Hepatocyte (in vitro differentiated cells): ENCODE measurements around the gene GPR55. TPM values are rescaled to one million over a fixed set of nuclear protein-coding genes. Genes with fewer than 3 reads are reported as not detected.
A peak's percentile ranks its signal among the peaks of the same experiment; 100 is the strongest.

Experiments used
- DNase-seq: peaks from one replicate; pipeline ENCODE4 v3.0.0-alpha.2; 2016; ENCODE audit warnings: low spot score
- H2AFZ ChIP-seq: fragments of 200-600 bp; sonication (generic); 2 replicates; pipeline ENCODE4 v1.6.0; 2016; ENCODE audit warnings: antibody characterized with exemption, mild to moderate bottlenecking
- H3K27ac ChIP-seq: fragments of 200-600 bp; sonication (generic); 2 replicates; pipeline ENCODE4 v1.5.1; 2016; ENCODE audit warnings: mild to moderate bottlenecking
- H3K27me3 ChIP-seq: fragments of 200-600 bp; sonication (generic); 2 replicates; pipeline ENCODE4 v1.6.1; 2016
- H3K36me3 ChIP-seq: fragments of 200-600 bp; sonication (generic); replicated peaks from 2 replicates; pipeline ENCODE4 v1.5.1; 2016; ENCODE audit warnings: low read depth; ENCODE audit not compliant: insufficient read depth
- H3K4me1 ChIP-seq: fragments of 200-600 bp; sonication (generic); 2 replicates; pipeline ENCODE4 v1.5.1; 2016; ENCODE audit warnings: mild to moderate bottlenecking, moderate library complexity; ENCODE audit not compliant: insufficient read depth
- H3K4me2 ChIP-seq: fragments of 200-600 bp; sonication (generic); 2 replicates; pipeline ENCODE4 v1.6.0; 2016
- H3K4me3 ChIP-seq: fragments of 200-600 bp; sonication (generic); 2 replicates; pipeline ENCODE4 v1.5.1; 2016; ENCODE audit warnings: mild to moderate bottlenecking
- H3K79me2 ChIP-seq: fragments of 200-600 bp; sonication (generic); 2 replicates; pipeline ENCODE4 v1.6.0; 2017; ENCODE audit warnings: mild to moderate bottlenecking
- H3K9me2 ChIP-seq: fragments of 200-600 bp; sonication (generic); replicated peaks from 2 replicates; pipeline ENCODE4 v1.6.0; 2017; ENCODE audit warnings: mild to moderate bottlenecking; ENCODE audit not compliant: insufficient read depth
- H3K9me3 ChIP-seq: fragments of 200-600 bp; sonication (generic); 2 replicates; pipeline ENCODE4 v1.5.1; 2016; ENCODE audit warnings: low read depth, mild to moderate bottlenecking
- H4K20me1 ChIP-seq: fragments of 200-600 bp; sonication (generic); 2 replicates; pipeline ENCODE4 v1.6.0; 2016; ENCODE audit warnings: mild to moderate bottlenecking; ENCODE audit not compliant: insufficient read depth, poor library complexity, severe bottlenecking
- EZH2 ChIP-seq: fragments of 200-600 bp; sonication (generic); IDR thresholded peaks from 2 replicates; pipeline ENCODE4 v1.6.1; 2016; ENCODE audit warnings: antibody characterized with exemption, mild to moderate bottlenecking, borderline replicate concordance
- EZH2phosphoT487 ChIP-seq: fragments of 200-600 bp; sonication (generic); IDR thresholded peaks from one replicate; pipeline ENCODE4 v1.6.1; 2018; ENCODE audit warnings: antibody characterized with exemption, mild to moderate bottlenecking, low read depth, moderate library complexity; ENCODE audit not compliant: unreplicated experiment, severe bottlenecking
- WGBS: methylation state at CpG from one replicate; pipeline ENCODE4 v1.1.6; 2016; ENCODE audit warnings: low lambda C conversion rate; ENCODE audit errors: missing lambda C conversion rate; 5-methylcytosine and 5-hydroxymethylcytosine counted together
- polyA plus RNA-seq: library from polyadenylated mRNA; unstranded; fragments of >200 nt; fragmentation: Nextera tagmentation; extraction: Ambion mirVana; gene quantifications from 2 replicates; pipeline ENCODE4 v1.2.1, GENCODE V29; 2016
- total RNA-seq: library from RNA; depleted of rRNA; stranded (reverse); fragments of >200 nt; gene quantifications from 2 replicates; pipeline ENCODE4 v1.2.3, GENCODE V29; 2014
- TF ChIP-seq, protein P1 (sequence below): fragments of 200-600 bp; sonication (generic); IDR thresholded peaks from 2 replicates; pipeline ENCODE4 v1.5.1; 2016; ENCODE audit warnings: antibody characterized with exemption, mild to moderate bottlenecking; ENCODE audit not compliant: poor library complexity

The GPR55 gene
- total and polyA plus RNA-seq, 2 experiments from 2014 or later: 0.83 TPM; not detected in 1

DNA sequence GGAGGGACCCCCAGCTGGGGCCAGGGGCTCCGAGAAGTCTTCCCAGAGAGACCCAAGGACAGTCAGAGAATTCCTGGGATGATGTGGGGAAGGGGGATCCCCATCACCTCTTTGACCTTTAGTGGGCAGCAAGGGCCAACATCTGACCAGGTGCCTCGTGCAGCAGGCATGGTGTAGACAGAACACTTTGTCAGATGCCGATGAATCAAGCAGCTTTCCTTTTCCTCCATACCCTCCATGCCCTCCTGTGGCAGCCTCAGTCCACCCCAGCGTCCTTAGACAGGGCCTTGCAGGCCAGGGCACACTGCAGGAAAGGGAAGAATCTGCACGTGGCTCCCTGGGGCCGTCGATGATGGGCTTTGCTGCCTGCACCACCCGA, 26.3 kb downstream of the GPR55 start:
- Histone ChIP-seq H3K4me1 (peaks cover 6% of the 10 kb centered on the region), H3K27me3 (peaks cover 3% of the 10 kb centered on the region), H3K4me3 (no peak overlapping the region), H2AFZ (no peak overlapping the region), H3K9me2 (no peaks in the 10 kb centered on the region), H4K20me1 (no peaks in the 10 kb centered on the region), H3K79me2 (no peaks in the 10 kb centered on the region), H3K9me3 (no peaks in the 10 kb centered on the region), H3K27ac (no peak overlapping the region), H3K4me2 (no peak overlapping the region), H3K36me3 (no peaks in the 10 kb centered on the region)
- no peak for DNase-seq
- TF ChIP-seq EZH2 (no peak), EZH2phosphoT487 (no peak)
- TF ChIP-seq, protein P1, sequence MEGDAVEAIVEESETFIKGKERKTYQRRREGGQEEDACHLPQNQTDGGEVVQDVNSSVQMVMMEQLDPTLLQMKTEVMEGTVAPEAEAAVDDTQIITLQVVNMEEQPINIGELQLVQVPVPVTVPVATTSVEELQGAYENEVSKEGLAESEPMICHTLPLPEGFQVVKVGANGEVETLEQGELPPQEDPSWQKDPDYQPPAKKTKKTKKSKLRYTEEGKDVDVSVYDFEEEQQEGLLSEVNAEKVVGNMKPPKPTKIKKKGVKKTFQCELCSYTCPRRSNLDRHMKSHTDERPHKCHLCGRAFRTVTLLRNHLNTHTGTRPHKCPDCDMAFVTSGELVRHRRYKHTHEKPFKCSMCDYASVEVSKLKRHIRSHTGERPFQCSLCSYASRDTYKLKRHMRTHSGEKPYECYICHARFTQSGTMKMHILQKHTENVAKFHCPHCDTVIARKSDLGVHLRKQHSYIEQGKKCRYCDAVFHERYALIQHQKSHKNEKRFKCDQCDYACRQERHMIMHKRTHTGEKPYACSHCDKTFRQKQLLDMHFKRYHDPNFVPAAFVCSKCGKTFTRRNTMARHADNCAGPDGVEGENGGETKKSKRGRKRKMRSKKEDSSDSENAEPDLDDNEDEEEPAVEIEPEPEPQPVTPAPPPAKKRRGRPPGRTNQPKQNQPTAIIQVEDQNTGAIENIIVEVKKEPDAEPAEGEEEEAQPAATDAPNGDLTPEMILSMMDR: no peak
- 80% methylated on average over 8 of the region's 8 CpGs for WGBS

DNA sequence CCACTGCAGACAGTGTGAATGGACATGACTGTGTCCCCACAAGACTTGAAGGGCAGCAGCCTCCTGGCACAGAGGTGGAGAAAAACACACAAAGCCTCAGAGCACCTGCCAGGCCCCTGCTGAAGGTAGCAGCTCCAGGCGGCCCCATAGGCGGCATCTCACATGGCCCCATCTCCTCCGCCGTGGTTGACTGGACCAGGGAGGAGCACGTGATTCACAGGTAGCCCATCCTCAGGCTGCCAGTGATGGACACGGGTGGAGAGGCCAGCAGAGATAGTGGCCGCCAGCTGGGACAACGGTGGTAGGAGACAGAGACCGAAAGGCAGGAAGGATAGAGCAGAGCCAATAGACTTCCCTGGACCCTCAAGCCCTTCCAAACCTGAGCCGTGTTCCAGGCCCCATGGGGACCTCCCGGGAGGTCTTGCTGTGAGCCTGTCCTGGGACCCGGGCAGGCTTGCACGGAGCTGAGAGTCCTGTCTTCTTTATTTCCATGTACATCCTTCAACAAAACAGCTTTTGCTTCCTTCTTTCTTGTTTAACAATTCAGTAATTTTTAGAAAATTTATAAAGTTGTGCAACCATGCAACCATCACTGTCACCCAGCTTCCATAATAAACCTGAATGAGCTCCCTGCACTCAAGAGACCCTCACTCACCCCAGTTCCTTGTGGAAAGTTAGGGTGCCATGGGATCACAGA, 26.9 kb downstream of the GPR55 start:
- H3K36me3 ChIP-seq: no peaks in the 10 kb centered on the region
- TF ChIP-seq EZH2 (no peak), EZH2phosphoT487 (no peak)
- TF ChIP-seq, protein P1: no peak
- H3K27ac ChIP-seq: no peak overlapping the region
- H2AFZ ChIP-seq: no peak overlapping the region
- DNase-seq: peak; percentile 4
- no peaks in the 10 kb centered on the region for H3K9me3 ChIP-seq
- H3K4me2 ChIP-seq: no peak overlapping the region
- H3K9me2 ChIP-seq: no peaks in the 10 kb centered on the region
- peaks cover 6% of the 10 kb centered on the region for H3K4me1 ChIP-seq
- WGBS: 93% methylated on average over 13 of the region's 13 CpGs
- H4K20me1 ChIP-seq: no peaks in the 10 kb centered on the region
- no peak overlapping the region for H3K4me3 ChIP-seq
- H3K79me2 ChIP-seq: no peaks in the 10 kb centered on the region
- H3K27me3 ChIP-seq: peaks cover 3% of the 10 kb centered on the region

DNA sequence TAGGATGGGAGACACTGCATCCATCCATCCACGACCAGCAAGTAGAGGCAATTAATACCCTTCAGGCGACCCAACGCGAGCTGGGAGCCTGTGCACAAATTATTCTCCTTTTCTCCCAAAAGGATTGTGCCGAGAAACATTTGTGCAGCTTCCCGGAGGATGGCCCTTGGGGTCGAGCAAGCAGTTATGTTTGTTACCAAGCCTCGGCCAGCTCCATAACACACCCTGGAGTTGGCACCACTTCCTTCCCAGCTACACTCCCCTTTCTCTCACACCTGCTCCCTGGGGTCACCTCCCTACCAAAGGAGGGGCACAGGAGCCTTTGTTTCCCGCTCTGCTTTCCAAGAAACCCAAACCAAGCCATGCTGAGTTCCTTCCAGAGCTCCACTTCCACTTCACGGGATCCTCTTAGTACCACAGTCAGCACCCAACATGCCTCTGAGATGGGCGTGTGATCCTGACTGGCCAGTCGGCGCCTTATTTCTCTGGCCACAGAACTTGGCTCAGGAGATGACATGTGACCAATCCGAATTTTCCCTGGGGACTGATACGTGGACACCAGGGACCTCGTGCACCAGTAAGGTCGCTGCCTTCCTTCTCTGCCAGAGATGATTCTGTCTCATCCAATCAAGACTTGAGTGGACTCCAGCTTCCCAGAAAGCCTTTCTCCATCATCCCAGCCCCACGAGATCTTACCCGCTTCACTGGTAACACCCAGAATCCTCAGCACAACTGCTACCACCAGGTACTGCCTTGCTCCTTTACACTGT, 28.5 kb downstream of the GPR55 start:
- peaks cover 3% of the 10 kb centered on the region for H3K27me3 ChIP-seq
- no peak overlapping the region for H3K4me2 ChIP-seq
- WGBS: 93% methylated on average over 19 of the region's 19 CpGs
- DNase-seq: peak; percentile 3
- peaks cover 6% of the 10 kb centered on the region for H3K4me1 ChIP-seq
- H3K9me2 ChIP-seq: no peaks in the 10 kb centered on the region
- H3K36me3 ChIP-seq: no peaks in the 10 kb centered on the region
- H3K4me3 ChIP-seq: no peak overlapping the region
- peak overlapping the region; percentile 62 for H3K27ac ChIP-seq
- H4K20me1 ChIP-seq: no peaks in the 10 kb centered on the region
- no peak overlapping the region for H2AFZ ChIP-seq
- H3K79me2 ChIP-seq: no peaks in the 10 kb centered on the region
- no peaks in the 10 kb centered on the region for H3K9me3 ChIP-seq
- no peak for TF ChIP-seq EZH2
- TF ChIP-seq, protein P1: no peak
